ENCODE data around the gene CFAP299.

- TF ChIP-seq ZNF609 (CRISPR knock-in tag; IDR thresholded peaks at IDR 0.05; ENCODE audit: borderline replicate concordance) (no peak), RNF2 (IDR thresholded peaks at IDR 0.05) (no peak), ATF7 (IDR thresholded peaks at IDR 0.05) (no peak), POLR2A (conservative IDR thresholded peaks at IDR 0.05) (no peak), CBX5 (IDR thresholded peaks at IDR 0.05; ENCODE audit: borderline replicate concordance, low read depth) (no peak), TAF9B (IDR thresholded peaks at IDR 0.05; ENCODE audit: partially characterized antibody) (no peak), POLR2AphosphoS5 (IDR thresholded peaks at IDR 0.05; ENCODE audit: control insufficient read depth, insufficient read depth, low read depth, low read length) (no peak), HMG20B (CRISPR knock-in tag; IDR thresholded peaks at IDR 0.05) (no peak), HNRNPLL (IDR thresholded peaks at IDR 0.05; ENCODE audit: low read depth, low read length, poor library complexity, severe bottlenecking) (no peak), PHTF2 (CRISPR knock-in tag; IDR thresholded peaks at IDR 0.05) (no peak), PCBP2 (IDR thresholded peaks at IDR 0.05; ENCODE audit: low read depth, low read length, poor library complexity, severe bottlenecking) (no peak), CREBBP (IDR thresholded peaks at IDR 0.05; ENCODE audit: low read depth, low read length) (no peak), NCOA2 (IDR thresholded peaks at IDR 0.05; ENCODE audit: partially characterized antibody in 2 of 2) (no peak), POLR2B (IDR thresholded peaks at IDR 0.05; ENCODE audit: low read depth, partially characterized antibody) (no peak)
Observed at GRCh38 chr4:80422727-80423404, 87.3 kb downstream of the CFAP299 start.

All from K562 (cell line).